SK-N-MC (cell line): Measurements from ENCODE around the gene COIL.

Source experiments
- DNase-seq: peaks from one replicate; pipeline ENCODE4 v3.0.0-alpha.2; 2011; ENCODE audit warnings: low read depth, low spot score
- H3K27ac ChIP-seq: fragments of 200-600 bp; sonication (generic); 2 replicates; pipeline ENCODE4 v1.5.1; 2016; ENCODE audit warnings: mixed run types
- H3K36me3 ChIP-seq: fragments of 200-600 bp; sonication (generic); 2 replicates; pipeline ENCODE4 v1.6.1; 2017; ENCODE audit warnings: antibody characterized with exemption, low read length, mixed read lengths; ENCODE audit not compliant: insufficient read depth
- H3K4me3 ChIP-seq: fragments of 200-600 bp; sonication (generic); 2 replicates; pipeline ENCODE4 v1.5.1; 2016
- H3K9ac ChIP-seq: fragments of 200-600 bp; sonication (generic); 2 replicates; pipeline ENCODE4 v1.8.0; 2017; ENCODE audit warnings: mixed run types, mixed read lengths; ENCODE audit not compliant: insufficient read length
- H3K9me3 ChIP-seq: fragments of 200-600 bp; sonication (generic); 2 replicates; pipeline ENCODE4 v1.6.1; 2017; ENCODE audit warnings: low read depth, mild to moderate bottlenecking, antibody characterized with exemption, low read length, moderate library complexity, mixed read lengths
- EZH2 ChIP-seq: fragments of 200-600 bp; sonication (generic); IDR thresholded peaks from one replicate; pipeline ENCODE4 v1.6.1; 2017; ENCODE audit warnings: antibody characterized with exemption
- FOXP2 ChIP-seq: optimal IDR thresholded peaks from 2 replicates; pipeline ENCODE3; 2011; ENCODE audit warnings: mild to moderate bottlenecking, moderate library complexity; ENCODE audit not compliant: insufficient read depth; ENCODE audit errors: extremely low read length, control extremely low read depth
- POLR2AphosphoS5 ChIP-seq: IDR thresholded peaks from 2 replicates; pipeline ENCODE4 v1.6.1; 2012; ENCODE audit warnings: mild to moderate bottlenecking, low read depth, low read length, borderline replicate concordance

COIL gene

GRCh38 chr17:56890906-56891674 lies 69.8 kb downstream of the COIL start:
- no peak for TF ChIP-seq EZH2
- DNase-seq: no peak
- Histone ChIP-seq H3K9ac (no peak overlapping the region), H3K27ac (no peak overlapping the region), H3K9me3 (no peaks in the 10 kb centered on the region), H3K36me3 (peaks cover 32% of the 10 kb centered on the region; the same call in 1 of the 2 replicates), H3K4me3 (no peak overlapping the region)

- H3K36me3 ChIP-seq: peaks cover 31% of the 10 kb centered on the region; the same call in 1 of the 2 replicates
- H3K4me3 ChIP-seq: no peak overlapping the region
- DNase-seq: no peak
- no peak overlapping the region for H3K27ac ChIP-seq
- TF ChIP-seq FOXP2 (no peak), POLR2AphosphoS5 (no peak), EZH2 (no peak)
- no peak overlapping the region for H3K9ac ChIP-seq
- H3K9me3 ChIP-seq: no peaks in the 10 kb centered on the region
Measured at GRCh38 chr17:56890390-56890789, 70.5 kb downstream of the COIL start.
